Endothelial cell of hepatic sinusoid (primary cell): Measurements from ENCODE around the gene SLC5A10.

Source experiments
- in situ Hi-C: cut with HindIII; loops from 2 replicates; pipeline ENCODE4 v1.10.0; 2017; ENCODE audit warnings: low sequenced_read_pairs

The SLC5A10 gene

DNA sequence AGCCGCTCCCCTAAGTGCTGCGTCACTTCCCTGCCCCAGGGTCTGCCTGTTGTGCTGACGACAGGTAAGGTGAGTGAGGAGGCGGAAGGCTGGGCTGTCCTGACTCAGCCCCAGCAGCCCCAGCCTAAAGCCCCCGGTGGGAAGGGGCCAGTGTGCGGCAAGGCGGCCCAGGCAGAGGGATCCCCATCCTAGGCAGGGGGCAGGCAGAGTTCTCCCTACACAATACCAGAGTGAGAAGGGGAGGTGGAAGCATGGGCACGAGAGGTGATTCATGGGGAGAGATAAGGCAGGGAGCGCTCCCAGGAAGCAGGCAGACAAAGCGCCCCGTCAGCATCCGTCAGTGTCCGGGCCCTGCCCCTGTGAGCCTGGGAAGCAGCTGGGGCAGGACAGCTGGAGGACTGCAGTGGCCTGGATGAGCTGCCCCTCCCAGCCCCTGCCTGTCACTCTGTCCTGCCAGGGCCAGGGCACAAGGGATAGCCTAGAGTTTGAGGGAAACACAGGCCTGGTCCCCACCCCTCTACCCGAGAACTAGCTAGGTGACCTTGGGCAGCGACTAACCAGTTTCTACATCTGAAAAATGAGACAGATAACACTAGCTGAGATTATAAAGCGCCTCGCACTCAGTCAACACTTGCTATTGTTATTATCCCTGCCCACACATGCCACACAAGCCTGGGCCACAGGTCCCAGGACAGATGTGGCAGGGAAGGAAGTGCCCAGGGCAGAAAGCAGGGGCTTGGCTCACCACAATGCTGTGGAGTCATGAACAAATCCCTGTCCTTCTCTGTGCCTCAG is 48.8 kb downstream of the SLC5A10 start:
- in situ Hi-C loops: no loop called here

DNA sequence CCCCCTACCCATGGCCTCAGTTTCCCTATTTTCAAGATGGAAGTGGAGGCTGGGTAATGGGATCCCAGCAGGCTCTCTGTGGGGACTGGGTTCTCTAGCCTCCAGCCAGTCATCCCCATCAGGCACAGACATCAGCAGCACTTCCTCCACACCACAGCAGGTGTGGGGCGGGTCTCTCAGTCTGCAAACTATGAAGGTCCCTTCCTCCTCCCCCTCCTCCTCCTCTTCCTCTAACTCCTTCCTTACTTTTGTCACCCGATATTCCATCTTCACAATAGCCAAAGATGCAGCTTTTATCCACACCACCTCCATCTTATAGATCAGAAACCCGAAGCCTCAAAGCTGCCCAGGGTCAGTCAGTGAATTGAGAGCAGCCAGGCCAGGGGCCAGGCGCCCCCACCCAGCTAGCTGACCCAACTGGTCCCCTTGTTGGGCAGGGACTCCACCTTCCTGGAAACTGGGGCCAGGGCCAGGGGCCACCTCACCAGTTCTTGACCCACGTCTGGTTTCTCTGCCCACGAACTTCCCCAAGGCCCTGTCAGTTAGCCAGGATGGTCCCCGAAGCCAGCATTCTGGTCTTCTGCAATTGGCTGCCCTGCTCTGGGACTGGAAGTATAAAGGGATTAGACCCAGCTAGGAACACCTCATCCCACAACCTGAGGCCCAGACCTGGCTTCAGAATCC is 50.1 kb downstream of the SLC5A10 start:
- in situ Hi-C loops: no loop called here

DNA sequence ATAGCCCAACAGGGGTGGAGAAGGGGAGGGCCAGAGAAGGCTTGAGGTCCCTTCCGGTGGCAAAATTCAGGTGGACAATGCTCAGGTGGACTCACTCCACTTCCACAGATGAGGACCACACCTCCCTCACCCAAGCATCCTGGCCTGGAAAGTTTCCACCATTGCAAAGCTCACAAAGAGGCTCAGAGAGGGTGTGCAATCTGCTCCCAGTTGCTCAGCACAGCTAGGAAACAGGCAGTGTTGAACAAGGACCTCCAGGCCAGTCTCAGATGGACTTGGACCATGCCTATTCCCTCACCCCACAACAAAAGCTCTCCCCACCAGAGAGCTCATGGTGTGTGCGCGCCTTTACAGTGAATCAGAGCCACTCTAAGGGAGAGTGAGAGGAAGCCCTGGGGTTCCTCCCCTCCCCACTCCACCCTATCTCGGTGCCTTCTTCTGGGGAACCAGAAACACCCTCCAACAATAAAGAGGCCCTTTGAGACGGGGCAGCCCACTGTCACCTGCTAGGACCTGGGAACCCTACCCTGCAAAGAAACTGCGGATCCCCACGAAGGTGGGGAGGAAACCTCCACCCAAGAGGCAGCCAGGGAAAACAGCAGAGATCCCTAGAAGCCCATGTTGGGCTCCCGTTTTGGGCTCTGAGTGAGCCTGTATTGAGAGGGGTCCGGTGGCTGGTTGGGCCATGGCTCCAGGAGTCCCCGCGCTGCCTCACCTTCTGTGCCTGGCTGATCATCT is 51.0 kb downstream of the SLC5A10 start:
- in situ Hi-C loops: no loop called here

DNA sequence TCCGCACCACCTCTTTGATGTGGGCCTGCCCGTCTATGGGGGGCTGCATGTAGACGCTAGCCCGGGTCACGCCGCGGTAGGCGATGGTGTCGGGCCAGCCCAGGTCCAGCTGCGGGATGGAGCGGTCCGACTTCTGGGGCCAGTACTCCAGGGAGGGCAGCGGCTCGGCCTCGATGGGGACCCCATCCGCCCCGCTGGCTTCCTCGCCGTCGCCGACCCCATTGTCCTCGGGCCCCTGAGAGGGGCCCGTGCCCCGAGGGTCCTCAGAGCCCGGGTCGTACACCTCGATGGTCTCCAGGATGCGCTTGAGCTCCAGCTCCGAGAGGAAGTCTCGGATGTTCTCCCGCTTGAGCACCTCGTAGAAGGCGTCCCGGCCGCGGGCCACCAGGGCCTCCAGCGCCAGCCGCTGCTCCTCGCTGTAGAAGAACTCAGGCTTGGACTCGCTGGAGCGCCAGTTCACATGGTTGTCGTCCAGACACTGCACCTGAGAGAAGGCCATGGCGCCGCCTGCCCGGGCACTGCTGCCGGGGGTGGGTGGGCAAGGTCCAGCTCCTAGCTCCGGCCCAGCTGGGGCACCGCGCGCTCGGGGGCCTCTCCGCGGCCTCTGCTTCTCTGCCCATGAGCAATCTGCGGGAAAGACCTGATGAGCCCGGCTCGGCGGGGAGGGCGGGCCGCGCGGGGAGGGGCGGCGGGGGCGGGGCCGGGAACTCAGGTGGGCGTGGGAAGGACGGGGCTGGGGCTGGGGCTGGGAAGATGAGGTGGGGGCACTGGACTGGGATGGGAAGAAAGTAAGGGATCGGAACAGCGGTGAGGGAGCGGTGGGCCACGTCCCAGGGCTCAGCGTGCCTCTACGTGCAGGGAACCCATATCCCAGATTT is 51.8 kb downstream of the SLC5A10 start:
- in situ Hi-C loops: no loop called here

DNA sequence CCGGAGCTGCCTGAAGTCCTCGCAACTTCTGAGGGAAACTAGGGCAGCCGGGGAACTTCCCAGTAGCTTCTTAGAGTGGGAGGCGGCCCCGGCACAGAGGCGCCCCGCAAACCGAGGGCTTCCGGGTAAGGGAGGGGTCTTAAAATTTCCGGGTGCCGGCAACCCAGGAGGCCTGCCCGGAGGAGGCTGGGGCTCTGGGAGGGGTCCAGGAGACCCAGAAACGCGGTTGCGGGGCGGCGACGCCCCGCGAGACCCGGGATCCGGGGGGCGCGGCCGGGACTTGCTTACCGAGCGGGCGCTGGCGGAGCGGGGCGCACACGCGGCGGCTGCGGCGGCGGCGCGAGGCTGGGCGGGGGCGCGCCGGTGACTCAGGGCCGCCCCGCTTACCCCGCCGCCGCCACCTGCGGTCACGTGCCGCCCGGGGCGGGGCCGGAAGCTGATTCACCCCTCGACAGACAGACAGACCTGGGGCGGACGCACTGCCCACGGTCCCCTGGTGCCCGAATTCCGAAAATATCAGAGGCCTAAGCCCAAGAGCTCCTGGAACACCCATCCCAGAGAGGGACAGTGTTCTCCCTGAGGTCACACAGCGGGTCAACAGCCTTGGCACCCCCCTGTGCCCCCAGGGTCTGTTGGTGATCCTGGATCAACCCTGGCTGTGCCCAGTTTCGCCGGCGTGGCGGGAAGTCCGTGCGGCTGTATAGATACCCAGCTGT is 52.6 kb downstream of the SLC5A10 start, which contains the start of gene FAM83G:
Gene FAM83G, minus strand, starts transcription at position 344 of the 716 bp plus-strand sequence. CDS start 723 bp downstream, outside the sequence.
- in situ Hi-C loops: no loop called here

DNA sequence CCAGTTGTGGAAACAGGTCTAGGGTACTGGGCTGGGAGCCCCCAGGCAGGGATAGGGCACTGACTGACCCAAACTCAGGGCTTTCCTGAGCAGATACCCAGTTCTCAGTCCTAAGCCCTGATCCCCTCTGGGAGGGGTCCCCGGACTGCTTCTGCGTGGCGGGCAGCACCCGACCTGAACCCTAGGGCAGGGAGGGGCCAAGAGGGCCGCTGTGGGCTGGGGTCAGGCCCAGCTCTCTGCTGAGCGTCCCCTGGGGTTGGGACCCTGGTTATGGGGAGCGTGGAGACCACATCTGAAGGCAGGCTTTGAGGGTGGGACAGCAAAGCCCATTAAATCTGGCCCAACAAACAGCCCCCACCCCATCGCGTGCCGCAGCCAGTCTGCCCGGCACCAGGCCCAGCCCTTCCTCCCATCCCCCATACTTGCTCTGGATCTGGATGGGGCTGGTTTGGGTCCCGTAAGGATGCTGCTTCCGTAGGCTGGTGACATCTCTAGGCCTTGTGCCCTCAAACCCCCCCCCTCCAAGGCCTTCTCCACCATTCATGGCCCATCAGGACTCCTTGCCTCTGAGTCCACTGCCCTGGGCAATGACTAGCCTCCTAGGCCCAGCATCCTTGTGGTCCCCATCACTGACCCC is 53.3 kb downstream of the SLC5A10 start:
- in situ Hi-C loops: no loop called here

- in situ Hi-C loops: no loop called here
Observed at GRCh38 chr17:19005789-19006430, 53.9 kb downstream of the SLC5A10 start.

GRCh38 chr17:19006698-19007097 is 54.7 kb downstream of the SLC5A10 start:
- in situ Hi-C loops: no loop called here

DNA sequence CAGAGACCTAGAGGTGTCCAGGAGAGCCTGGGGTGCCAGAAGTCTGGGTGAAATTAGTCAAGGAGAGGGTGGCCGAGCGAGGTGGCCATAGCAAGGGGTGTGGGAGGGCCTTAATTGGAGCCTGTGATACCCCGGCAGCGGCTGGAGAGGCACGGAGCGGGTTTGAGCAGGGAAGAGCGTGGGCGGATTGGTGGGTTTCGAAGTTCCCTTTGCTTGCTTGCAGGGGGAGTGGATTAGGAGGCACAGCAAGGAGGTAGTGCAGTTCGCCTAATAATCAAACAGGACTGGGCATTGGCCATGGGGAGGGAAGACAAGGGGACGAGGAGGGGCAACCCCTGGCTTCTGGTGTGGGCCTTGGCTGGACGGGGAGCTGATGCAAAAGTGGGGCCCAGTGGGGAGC is 58.0 kb downstream of the SLC5A10 start:
- in situ Hi-C loops: no loop called here

DNA sequence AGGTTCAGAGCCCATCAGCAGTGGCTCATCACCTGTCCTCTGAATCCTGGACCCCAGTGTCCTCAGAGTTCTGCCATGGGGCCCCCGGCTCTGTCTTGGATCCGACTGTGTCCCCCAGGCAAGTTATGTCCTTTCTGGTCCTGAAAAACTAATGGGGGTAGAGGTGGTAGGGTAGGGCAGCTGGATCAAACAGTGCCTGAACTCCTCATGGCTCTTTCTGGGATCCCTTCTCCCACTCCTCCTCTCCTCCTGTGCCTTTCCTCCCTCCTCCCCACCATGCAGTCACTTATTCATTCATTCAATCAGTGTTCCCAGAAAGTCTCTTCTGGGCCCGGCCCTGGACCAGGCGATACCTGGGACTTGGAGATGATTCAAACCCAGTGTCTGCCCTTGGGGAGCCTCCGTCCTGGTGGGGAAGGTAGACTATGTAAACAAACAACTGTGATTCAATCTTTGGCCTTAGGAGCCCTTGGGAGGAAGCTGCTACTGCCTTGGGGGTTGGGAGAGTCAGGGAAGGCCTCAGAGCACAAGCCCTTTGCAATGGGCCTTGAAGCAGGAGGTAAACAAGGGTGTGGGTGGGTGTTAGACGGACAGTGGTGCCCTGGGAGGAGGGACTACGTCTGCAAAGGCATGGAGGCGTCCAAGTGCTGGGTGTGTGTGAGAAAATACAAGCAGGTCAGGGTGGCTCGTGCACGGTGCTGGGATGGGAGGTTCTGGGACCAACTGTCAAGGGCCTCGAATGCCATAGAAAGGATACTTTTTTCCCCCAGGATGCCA is 59.0 kb downstream of the SLC5A10 start:
- in situ Hi-C loops: no loop called here

DNA sequence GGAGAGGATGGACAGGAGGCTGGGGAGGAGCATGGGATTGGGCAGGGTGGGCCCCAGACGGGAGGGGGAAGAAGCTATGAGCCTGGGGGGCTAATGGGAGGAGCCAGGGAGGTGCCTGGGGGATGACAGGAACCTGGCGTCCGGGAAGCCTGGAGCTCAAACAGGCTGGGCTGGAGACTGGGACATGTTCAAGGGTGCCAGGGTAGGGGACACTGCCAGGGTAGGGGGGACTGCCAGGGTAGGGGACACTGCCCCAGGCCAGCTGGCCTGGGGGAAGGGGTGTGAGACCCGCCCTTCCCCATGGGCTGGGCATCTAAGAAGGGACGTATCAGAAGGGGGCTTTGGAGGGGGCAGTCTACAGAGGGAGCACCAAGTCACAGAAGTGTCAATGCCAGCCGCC is 59.6 kb downstream of the SLC5A10 start:
- in situ Hi-C loops: no loop called here

- in situ Hi-C loops: no loop called here
Observed at GRCh38 chr17:19012171-19013080, 60.5 kb downstream of the SLC5A10 start.

DNA sequence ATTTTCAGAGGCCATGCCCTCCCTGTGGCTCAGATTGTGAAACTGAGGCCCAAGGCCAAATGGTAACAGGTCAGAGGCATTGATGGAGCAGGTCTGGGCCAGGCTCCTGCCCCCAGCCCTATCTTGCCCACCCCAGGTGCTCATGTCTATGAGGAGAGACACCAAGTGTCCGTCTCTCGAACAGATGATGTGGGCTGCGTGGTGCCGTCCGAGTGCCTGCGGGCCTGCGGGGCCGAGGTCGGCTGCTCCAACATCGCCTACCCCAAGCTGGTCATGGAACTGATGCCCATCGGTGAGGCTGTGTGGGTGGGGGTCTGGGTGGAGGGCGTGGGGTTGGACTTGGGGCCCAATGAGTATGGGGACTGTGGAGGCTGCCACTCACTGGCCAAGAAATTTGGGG is 61.3 kb downstream of the SLC5A10 start:
- in situ Hi-C loops: no loop called here

DNA sequence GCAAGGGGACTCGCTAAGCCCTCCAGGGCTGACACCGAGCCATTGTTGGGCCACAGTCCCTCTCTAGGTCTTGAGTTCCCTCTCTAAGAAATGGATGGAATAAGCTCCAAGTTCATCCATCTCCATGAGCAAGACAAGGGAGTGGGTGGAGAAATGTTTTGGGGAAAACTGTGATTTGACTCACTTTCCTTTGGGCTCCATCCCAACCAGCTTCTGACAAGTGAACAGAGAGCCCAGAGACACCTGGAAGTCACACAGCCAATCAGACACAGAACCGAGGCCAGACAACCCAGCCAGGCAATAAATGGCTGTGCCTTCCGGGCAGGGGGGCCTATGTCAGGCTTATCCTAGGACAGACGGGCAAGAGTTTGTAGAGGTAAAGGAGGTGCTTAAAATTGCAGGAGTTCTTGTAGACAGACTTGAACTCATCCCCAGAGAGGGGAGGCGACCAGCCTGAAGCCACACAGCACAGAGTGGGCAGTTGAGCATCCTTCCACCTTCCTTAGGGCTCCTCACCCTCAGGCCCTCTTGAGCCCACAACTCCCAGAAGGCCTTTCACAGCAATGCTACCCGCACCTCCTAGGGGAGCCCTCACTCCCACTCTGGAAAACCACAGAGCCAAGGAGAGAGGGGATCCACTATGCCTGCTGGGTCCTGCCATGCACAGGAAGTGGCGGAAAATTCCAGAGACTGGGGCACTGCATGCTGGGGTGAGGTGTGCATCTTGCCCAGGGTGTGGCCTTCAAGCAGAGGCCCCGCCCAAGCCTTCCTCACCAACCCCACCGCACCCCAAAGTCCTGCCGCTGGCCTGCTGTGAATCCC is 62.1 kb downstream of the SLC5A10 start:
- in situ Hi-C loops: no loop called here

GRCh38 chr17:19014628-19015215 is 62.8 kb downstream of the SLC5A10 start:
- in situ Hi-C loops: no loop called here

GRCh38 chr17:19015428-19015827 is 63.5 kb downstream of the SLC5A10 start:
- in situ Hi-C loops: no loop called here
